Medulla oblongata (tissue), 1 donor: ENCODE measurements around the gene GALNT16.
"Not testable (repeated sequence)": the region's sequence is repeated elsewhere in the genome, so short reads cannot be mapped to it uniquely, and the experiment has no call there.

Experiments used
- DNase-seq: peaks from one replicate; pipeline ENCODE4 v3.0.0-alpha.2; 2015; ENCODE audit errors: extremely low spot score

Gene GALNT16

DNA sequence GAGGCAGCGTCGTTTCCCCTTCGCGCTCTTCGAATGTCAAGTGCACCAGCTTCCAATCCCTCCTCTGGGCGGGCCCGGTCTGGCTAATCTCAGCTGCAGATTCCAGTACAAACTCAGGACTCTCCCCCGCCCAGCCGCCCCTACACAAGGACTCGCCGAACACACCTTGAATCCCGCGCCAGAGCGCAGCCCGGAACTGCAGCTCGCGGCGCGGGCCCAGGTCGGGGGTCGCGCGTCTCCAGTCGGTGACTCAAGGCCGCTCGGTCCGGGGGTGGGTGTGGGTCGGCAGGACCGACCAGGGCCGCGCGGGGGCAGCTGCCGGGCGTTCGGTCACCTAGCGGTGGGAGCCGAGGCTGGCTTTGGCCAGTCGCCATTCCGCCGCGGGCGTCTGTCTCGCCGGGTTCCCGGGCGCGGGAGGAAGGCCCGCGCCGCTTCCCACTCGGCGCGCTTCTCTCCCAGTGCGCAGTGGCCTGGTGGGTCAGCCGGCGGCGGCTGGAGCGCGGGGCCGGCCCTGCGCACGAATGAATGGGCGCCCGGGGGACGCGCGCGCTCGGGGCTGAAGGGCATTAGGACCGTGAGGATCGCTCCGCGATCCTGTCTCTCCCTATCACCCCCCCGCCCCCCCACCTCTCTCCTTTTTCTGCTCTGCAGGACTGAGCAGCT lies at the start of gene GALNT16:
Gene GALNT16, plus strand, starts transcription at position 632 of the 663 bp plus-strand sequence. CDS start 133 bp downstream, outside the sequence.
- no peak for DNase-seq

DNA sequence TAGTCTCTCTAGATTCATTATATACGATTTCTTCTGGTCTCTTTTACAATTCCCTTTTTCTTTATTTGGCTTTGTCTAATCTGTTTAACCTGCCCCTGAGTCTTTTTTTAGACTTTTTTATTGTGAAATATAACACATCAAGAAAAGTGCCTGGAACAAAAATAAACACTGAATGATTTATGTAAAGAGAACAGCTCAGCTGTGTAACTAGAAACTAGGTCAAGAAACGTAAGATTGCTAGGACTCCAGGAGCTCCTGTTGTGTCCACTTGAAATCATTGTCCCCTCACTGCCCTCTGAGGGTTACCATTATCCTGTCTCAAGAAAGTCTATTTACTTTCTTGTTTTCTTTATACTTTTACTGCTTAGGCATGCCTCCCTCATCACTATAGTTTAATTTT lies 45.6 kb upstream of the GALNT16 start:
- no peak for DNase-seq

DNA sequence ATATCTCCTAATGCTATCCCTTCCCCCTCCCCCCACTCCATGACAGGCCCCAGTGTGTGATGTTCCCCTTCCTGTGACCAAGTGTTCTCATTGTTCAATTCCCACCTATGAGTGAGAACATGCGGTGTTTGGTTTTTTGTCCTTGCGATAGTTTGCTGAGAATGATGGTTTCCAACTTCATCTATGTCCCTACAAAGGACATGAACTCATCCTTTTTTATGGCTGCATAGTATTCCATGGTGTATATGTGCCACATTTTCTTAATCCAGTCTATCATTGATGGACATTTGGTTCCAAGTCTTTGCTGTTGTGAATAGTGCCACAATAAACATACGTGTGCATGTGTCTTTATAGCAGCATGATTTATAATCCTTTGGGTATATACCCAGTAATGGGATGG lies 42.3 kb upstream of the GALNT16 start:
- not testable (repeated sequence) for DNase-seq

DNA sequence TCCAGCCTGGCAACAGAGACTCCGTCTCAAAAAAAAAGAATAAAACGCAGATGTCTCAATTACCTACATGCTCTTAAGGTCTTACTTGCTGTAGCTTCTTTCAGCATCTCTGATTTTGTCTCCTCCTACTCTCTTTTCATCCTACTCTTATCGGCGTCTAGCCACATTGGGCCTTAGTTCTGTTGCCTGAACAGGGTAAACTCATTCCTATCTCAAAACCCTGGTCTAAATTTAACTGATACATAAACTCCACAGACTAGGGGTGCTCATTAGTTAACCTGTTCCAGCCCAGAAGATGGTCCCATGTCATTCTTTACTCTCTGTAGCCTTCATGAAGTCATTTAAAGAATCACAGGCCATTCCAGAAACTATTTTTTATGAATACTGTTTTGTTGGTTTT lies 35.0 kb upstream of the GALNT16 start:
- no peak for DNase-seq

DNA sequence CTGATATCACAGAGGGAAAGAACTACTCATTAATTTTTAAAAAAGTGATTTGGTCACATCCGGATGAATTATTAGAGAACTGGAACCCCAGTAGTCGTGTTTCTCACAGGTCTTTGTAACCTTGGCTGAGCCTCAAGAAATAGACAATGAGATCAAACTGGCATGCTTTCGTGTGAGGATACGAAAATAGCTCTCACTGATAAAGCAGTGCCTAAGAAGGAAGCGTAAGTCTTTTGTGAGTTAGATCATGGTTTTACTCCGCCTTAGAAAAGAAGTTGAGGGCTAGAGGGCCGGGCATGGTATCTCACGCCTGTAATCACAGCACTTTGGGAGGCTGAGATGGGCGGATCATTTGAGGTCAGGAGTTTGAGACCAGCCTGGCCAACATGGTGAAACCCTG lies 33.8 kb upstream of the GALNT16 start:
- no peak for DNase-seq

DNA sequence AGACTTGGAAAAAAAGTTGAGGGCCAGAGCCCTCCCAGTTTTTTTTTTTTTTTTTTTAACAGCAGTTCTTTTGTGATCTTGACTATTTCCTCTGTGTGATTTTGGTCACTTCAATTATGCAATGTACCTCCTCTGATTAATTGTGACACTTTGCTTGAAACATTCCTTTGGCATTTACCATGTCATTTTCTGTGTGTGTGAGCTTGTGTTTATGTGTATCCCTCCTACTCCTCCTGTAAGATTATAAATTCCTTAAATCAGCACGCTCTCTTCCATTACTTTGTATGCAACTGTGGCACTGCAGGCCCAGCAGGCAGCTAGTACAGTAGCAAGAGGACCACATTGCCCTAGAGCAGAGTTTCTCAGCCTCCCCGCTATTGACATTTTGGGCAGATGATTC lies 33.2 kb upstream of the GALNT16 start:
- no peak for DNase-seq

DNA sequence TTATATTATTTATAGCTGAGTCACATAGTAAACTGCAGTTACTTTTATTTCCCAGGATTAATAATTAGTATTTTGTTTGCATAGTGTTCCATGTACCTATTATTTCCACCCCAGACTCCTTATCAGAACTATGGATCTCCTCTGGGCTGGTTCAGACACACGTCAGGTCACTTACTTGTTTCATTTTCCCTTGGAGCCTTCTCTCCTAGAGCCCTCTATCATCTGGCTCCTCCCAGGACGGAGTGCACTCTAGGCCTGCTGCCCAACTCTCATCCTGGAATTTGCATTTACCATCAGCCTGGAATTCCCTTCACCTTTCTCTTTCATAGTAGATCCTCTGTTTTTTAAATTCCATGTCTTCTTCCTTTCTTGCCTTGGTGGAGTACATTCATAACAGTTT lies 28.5 kb upstream of the GALNT16 start:
- DNase-seq, result no peak

DNA sequence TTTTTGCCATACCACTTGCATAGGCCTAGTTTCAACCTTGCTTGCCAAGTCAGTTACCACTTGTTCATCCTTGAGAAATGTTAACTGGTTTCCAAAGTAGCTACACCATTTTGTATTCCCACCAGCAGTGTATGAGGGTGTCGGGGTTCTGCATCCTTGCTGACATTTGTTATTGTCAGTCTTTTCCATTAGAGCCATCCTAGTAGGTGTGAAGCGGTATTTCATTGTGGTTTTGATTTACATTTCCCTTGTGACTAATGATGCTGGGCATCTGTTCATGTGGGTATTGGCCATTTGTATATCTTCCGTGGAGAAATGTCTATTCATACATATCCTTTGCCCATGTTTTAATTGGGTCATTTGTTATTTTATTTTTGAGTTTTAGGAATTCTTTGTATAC lies 27.6 kb upstream of the GALNT16 start:
- DNase-seq, result no peak

DNA sequence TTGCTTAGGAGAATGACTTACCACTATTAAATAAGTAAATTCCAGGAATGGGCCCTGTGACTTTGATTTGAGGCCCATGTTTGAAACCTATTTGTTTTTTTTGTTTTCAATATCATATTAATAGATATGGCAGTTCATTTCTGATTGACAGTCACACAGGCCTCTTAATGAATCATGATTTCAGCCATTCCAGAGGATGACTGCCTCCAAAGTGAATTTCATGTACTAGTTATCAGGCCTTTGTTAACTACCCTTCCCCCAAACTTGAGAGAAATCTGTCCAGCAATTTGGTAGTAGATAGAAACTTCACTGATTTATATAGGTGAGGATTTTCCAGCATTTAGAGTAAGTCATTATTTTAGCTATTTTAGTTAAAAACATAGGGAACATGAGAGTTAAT lies 25.9 kb upstream of the GALNT16 start:
- DNase-seq, result no peak

DNA sequence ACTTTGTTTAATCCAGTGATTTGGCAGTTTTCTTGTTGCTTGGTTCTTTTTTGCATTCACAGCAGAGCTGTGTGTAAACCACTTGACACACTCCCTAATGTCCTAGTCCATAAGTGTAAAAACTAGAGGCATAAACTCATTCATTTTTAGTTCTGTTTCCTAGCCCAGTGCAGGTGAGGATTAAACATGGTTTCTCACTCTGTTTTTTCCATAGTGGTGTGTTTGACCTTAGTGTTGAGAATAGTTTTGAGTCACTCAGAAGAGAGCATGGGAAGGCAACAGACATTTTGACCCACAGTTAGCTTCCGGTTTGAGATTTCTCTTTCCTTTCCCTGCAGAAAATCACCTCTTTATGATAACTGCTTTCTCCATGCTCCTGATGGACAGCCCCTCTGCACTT lies 24.2 kb upstream of the GALNT16 start:
- DNase-seq, result no peak

DNA sequence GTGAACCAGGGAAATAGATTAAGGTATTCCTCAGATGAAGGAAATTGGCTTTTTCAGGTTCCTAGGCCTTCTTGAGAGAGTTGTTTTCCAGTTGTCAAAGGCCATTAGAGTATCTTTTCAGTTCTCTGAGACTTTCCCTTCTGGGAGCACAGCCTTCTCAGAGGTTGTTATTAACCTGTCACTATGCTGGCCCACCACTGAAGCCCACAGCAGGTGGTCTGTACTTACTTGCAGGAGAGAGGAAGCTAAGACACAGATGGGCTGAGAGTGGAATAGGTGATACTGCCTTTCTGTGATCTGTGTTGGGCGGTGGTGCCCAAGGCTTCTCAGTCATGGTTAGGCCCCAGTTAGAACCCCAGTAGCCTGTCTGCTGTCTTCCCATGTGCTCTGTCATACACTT lies 22.8 kb upstream of the GALNT16 start:
- no peak for DNase-seq

DNA sequence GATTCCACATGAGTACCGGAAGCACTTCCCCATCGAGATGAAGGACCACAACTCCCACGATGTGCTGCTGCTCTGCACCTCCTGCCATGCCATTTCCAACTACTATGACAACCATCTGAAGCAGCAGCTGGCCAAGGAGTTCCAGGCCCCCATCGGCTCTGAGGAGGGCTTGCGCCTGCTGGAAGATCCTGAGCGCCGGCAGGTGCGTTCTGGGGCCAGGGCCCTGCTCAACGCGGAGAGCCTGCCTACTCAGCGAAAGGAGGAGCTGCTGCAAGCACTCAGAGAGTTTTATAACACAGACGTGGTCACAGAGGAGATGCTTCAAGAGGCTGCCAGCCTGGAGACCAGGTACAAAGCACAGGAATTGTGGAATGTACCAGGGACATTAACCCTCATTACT lies 22.4 kb upstream of the GALNT16 start:
- no peak for DNase-seq

DNA sequence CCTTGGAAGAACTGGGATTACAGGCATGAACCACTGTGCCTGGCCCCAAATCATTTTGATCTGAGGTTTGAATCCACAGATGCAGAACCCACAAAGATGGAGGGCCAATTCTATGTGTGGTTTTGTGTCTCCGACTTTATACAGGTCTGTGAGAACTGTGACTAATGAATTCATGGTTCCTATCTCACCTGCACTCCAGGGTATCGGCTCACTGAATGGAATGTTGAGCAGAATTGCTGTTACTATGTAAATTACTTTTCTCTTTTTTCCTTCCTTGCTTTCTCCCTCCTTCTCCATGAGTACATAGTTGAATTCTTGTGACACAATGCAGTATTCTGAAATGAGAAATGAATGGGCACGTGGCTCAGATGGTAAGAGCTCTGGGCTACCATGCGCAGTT lies 21.1 kb upstream of the GALNT16 start:
- DNase-seq, result no peak

DNA sequence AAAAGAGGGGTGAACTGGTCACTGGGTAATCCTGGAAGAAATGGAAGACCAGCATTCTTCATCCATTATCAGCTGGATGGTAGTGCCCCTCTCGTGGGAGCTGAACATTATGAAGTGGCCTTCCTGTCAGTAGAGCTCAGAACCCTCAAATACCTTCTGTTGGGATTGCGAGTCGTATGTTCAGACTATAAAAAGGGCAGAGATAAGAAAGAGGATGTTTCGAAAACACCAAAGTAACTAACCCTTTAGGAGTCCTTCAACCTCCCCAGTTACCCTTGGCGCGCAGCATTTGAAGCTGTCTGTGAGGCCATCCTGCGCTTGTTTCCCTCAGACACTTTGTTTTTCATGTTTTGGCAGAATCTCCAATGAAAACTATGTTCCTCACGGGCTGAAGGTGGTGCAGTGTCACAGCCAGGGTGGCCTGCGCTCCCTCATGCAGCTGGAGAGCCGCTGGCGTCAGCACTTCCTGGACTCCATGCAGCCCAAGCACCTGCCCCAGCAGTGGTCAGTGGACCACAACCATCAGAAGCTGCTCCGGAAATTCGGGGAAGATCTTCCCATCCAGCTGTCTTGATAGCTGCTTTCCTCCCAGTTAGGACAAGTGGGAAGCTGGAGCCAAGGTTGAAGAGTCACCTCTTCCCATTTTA lies 19.3 kb upstream of the GALNT16 start:
- no peak for DNase-seq

DNA sequence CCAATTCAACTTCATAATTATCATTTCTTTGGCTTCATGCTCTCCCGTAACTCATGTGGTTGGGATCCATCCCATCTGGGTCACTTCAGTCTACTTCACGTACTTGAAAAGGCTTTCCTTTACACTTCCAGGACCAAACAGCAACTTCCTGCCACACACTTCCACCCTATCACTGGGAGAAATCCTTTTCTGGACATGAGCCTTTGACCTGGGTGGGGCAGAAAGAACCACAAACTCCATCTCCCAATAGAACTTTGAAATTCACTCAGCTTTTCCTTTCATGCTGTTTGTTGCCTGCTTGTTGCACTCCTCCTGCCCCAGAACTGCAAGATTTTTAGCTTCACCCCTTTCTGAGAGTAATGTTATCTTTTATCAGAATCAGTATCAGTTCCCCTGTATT lies 18.4 kb upstream of the GALNT16 start:
- DNase-seq, result no peak

DNA sequence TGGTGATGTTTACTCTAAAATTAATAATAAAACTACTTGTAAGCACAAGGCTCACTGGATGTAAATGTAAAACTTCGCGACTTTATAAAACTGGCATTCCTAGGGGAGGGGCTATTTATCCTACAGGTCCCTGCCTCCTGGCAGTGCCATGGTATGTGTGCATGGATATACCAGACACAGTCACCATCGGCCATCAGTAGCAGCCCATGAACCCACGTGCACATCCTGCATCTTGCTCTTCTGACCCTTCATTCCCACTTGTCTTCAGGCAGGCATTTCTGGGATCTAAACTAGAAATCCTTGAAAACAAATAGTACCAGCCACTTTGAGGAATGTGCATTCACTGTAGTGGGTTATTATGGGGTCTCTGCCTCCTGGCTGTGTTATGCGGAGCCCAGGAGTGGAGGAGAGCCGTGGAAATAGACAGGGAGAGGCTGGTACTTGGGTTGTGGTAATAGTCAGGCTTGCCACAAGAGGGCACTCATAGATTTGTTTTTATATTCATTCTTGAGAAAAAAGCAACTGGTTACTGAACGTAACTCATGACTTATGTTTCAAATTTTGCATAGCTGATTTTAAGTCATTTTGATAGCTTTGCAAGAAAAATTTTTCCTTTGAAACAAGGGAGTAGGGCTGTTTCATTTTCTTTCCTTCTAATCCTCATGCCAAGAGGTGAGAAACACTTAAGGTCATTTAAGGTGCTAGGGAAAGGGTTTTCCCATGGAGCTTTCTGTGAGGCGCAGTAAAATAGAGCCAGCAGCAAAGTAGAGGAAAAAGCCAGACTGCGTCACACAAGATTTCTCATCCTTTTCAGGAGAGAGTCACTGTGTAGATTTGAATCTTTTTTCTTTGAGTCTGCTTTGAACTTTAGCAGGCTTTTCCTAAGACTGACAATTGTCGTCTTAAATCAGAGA lies 17.4 kb upstream of the GALNT16 start:
- peak; percentile 80 for DNase-seq

DNA sequence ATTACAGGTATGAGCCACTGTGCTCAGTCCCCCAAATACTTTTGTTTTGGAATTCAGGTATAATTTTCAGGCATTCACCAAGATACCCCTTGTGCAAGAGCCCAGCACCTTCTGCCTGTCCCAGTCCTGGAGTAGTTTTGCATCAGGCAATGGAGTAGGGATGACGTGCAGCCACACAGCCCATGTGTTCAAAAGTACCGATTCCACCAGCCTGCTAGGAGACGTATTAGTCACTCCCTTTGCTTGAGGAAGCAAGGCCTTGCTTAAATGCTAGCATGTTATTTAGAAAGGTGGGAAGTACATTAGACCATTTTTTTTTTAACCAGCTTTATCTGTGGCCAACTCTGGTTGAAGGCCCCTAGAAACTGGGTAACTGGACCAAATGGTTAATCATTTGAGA lies 15.0 kb upstream of the GALNT16 start:
- DNase-seq, result no peak

DNA sequence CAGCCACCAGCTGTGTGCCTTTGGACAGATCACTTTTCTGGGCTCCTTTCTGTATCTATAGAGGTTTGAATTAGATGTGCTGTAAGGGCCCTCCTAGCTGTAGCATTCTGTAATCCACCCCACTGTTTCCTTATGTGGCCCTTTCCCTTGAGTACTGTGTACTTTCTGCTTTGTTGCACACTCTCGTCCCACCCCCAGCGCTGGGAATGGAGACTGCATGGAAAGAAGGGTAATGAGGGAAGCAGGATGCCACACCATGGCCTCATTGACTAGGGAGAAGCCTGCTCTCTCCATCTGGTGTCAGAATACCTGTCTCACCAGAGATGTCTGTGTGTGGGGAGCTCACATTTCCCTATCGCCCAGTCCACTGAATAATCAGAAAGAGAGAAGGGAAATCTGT lies 13.6 kb upstream of the GALNT16 start:
- DNase-seq, result no peak

DNA sequence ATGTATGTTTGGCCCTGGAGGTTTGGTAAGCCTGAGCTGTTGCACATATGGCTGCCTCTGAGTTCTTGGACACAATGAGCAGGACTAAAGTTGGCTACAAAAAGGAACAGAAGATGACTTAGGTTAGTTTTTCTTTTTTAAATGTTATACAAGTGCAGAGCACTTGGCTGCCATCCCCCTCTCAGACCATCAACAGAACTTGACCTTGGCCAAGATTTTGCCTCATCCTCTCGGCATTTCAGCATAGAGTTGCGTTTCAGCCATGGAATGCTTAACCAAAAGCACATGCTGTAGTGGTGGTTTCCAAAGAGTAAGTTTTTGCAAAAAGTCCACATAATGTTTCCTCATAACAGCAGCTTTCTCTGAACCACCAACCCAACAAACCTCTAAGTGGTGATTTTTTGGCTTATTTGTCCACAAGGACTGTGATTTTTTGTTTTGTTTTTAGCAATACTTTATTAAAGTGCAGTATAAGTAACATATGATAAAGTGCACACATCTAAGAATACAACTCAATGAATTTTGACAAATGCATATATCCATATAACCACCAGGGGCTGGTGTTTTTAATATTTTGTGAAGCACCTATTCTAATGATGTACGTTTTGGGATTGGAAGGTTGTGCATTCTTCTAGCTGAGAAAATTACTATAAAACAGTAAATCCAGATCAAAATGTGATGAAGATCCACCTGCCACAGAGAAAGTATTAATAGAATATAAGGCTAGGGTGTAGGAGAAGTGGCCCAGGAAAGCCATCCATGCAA lies 12.1 kb upstream of the GALNT16 start:
- DNase-seq, result no peak

DNA sequence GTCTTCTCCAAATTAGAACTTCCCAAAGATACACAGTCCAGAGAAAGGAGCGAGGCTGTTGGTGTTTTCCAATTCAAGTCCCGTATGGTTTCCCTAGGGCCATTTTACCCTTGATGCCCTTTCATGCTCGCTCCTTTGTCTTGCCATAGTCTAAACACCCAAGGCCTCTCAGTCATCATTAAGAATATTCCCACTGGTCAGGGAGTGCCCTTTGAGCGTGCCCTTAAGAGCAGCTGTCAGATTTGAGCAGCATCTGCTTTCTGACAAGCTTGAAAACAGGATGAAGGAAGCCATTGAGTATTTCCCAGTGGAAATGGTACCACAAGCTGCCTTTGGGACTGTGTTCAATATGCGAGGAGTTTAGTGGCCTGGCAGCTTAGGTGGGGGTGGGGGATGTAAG lies 10.4 kb upstream of the GALNT16 start:
- DNase-seq, result no peak

DNA sequence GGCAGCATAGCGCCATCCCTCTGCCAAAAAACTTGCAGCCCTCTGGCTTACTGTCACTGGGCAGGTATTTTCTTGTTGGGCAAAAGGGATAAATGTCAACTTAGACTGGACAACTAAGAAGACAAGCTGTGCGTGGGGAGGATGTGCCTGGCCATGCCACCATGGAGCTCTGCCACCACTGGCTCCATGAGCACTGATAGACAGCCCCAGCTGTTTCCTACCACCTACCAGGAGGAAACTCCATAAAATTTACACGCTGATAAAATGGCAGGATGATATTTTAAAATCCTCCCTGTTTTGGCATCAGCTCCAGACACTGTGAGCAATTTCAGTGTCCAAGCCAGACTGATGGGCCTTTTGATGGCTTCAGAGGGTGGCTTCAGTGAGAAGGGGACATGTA lies 7.1 kb upstream of the GALNT16 start:
- DNase-seq, result no peak

DNA sequence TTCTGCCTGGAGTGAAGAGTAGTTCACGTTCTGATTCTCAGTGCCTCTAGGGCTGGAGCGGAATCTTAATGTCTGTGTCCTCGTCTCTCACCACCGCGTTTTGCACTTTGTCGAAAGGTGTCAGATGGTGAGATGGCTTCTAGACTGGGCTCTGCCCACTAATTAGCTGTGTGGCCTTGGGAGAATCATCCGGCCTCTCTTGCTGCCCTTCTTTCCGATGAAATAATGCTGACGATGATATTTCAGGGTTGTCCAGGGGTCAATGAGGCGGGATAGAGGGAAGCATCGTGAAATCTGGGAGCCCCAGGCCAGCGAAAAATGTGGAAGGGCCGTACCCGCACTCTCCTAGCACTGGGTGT lies 811 bp upstream of the GALNT16 start:
- no peak for DNase-seq
